MM.1S (cell line): ENCODE measurements around the gene ZNF385D.
"Not testable (repeated sequence)": the region's sequence is repeated elsewhere in the genome, so short reads cannot be mapped to it uniquely, and the experiment has no call there.

Experiments
- EZH2 ChIP-seq: fragments of 300-600 bp; sonication (generic); optimal IDR thresholded peaks from 2 replicates; pipeline ENCODE3; 2017; ENCODE audit warnings: low read depth, mild to moderate bottlenecking, antibody characterized with exemption, low read length, mixed read lengths
- TF ChIP-seq, protein P1 (sequence below): fragments of 300-600 bp; sonication (generic); IDR thresholded peaks from 2 replicates; pipeline ENCODE4 v1.5.1; 2016; ENCODE audit warnings: antibody characterized with exemption, low read length, mixed read lengths

DNA sequence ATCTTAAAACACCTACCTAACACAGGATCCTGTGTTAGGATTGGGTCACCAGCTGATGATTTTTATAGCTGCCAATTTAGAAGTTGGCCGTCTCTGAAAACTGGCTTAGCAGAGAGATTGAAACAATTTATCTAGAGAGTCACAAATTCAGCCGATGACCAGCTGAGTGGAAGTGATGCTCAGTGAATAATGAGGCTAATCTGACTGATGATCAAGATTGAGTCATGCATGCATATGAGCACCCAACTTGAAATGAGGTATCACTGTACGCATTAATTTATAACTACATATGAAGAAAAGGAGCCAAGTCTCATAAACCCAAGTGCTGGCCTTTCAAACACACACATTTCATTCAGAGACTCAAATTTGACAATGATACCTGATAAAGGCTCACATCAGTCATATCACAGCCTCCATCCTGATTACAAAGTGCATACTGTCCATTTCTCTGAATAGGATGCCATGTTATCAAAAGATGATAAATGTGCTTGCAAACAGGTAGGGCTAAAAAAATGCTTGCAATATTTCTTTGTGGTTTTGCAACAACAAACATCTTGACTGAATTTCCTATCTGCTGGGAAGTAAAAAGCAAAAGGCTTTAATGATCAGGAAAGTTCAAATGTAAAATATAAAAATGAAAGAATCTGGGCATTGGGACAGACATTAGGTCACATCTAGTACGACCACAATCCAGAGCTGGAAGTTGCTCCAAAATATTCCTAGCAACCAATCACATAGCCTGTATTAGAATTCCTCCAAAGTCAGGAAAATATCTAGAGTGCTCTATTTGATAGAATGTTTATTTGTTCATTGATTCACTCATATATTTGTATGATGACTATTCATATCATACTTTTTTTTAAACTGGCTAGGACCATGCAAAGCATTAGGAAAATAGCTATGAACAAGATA is 264.7 kb downstream of the ZNF385D start:
- TF ChIP-seq EZH2, result not testable (repeated sequence)
- TF ChIP-seq, protein P1, sequence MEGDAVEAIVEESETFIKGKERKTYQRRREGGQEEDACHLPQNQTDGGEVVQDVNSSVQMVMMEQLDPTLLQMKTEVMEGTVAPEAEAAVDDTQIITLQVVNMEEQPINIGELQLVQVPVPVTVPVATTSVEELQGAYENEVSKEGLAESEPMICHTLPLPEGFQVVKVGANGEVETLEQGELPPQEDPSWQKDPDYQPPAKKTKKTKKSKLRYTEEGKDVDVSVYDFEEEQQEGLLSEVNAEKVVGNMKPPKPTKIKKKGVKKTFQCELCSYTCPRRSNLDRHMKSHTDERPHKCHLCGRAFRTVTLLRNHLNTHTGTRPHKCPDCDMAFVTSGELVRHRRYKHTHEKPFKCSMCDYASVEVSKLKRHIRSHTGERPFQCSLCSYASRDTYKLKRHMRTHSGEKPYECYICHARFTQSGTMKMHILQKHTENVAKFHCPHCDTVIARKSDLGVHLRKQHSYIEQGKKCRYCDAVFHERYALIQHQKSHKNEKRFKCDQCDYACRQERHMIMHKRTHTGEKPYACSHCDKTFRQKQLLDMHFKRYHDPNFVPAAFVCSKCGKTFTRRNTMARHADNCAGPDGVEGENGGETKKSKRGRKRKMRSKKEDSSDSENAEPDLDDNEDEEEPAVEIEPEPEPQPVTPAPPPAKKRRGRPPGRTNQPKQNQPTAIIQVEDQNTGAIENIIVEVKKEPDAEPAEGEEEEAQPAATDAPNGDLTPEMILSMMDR, result not testable (repeated sequence)
